Glomerular visceral epithelial cell (primary cell): ENCODE data around the gene GNAO1.
A peak's percentile ranks its signal among the peaks of the same experiment; 100 is the strongest.
"Not testable (repeated sequence)": the region's sequence is repeated elsewhere in the genome, so short reads cannot be mapped to it uniquely, and the experiment has no call there.

Source experiments
- DNase-seq: peaks from one replicate; pipeline ENCODE4 v3.0.0-alpha.2; 2016; ENCODE audit errors: extremely low spot score

GNAO1 gene

GRCh38 chr16:56363781-56364565, 172.7 kb downstream of the GNAO1 start:
- no peak for DNase-seq

DNA sequence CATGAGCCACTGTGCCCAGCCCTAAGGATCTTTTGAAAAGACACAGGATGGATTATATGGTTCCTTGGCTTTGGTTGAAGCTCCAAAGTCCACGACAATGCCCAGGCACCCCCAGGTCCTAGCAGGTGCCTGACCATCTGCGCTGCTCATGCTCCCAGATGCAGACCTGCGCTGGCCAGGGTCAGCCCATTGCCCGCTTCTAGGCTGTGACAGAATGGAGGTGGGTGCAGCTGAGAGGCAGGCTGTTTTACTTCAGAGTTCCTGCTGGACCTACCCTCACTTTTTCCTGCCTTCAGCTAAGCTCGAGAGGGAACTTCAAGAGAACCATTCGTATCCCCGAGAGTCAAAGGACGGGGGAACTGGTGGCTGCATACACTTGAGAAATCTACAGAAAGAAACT, 173.6 kb downstream of the GNAO1 start:
- DNase-seq, result no peak

DNA sequence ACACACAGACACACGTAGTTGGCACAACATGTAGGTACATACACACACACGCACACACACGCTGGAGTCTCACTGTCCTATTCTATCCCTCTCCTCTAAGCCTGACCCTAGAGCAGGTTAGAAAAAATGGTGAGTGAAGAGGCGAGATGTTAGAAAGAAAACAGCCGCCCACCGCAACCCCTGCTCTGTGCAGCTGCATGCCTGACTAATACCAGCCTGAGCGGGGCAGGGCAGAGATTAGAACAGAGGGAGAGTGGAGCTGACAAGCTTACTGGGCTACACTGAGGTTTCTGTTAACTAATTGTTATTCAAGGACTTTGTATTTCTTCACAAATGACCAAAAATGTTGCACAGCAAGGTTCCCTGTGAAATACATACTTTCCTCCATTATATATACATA, 174.3 kb downstream of the GNAO1 start:
- no peak for DNase-seq

DNA sequence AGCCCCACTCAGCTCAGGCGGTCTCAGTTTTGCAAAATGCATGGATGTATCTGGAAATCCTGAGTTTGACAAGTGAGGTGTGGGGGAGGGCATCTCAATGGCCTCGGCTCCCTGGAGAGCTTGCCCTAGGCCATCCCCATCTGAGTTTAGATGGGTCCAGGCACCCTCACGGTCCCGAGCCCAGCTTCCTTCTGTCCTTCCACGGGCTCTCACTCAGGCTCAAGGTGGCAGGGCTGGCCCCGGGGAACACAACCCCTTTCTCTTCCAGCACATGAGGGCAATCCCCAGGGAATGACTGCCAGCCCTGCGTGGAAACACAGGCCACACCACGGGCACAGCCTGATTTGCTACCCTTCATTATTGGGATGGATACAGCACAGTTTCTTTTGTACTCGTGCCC, 175.7 kb downstream of the GNAO1 start:
- DNase-seq, result no peak

DNA sequence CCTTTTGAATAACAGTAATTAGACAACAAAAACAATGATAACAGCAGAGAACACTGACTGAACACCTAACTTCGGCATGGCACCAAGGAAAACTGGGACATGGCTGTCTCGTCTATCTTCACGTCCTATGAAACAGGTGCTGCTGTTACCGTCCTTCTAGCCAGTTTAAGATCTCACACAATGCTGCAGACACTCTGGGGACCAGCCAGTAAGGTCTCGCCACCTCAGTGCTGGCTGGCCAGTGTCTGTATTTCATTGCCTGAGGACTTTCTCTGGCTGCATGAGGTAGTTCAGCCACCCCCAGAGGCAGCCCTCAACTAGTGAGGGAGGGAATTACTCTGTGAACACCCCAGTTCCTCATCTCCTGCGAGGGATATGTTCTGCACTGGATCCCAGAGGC, 176.5 kb downstream of the GNAO1 start:
- no peak for DNase-seq

GRCh38 chr16:56368545-56368944, 177.3 kb downstream of the GNAO1 start:
- no peak for DNase-seq

GRCh38 chr16:56369202-56369601, 177.9 kb downstream of the GNAO1 start:
- DNase-seq, result no peak

- DNase-seq, result no peak
Measured at GRCh38 chr16:56370185-56370874, 179.0 kb downstream of the GNAO1 start.

GRCh38 chr16:56370875-56371659, 179.8 kb downstream of the GNAO1 start:
- DNase-seq, result no peak

DNA sequence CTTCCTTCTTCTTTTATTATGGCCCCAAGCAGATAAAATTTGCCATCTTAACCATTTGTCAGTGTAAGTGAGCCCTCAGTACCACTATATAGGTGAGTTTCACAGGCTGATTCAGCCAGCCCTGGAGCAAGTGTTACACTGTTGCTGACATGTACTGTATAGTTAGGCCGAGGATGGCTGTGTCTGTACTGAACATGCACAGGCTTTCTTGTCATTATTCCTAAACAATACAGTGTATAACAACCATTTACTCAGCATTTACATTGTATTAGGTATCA, 180.3 kb downstream of the GNAO1 start:
- no peak for DNase-seq

GRCh38 chr16:56372013-56372634, 180.8 kb downstream of the GNAO1 start:
- no peak for DNase-seq

DNA sequence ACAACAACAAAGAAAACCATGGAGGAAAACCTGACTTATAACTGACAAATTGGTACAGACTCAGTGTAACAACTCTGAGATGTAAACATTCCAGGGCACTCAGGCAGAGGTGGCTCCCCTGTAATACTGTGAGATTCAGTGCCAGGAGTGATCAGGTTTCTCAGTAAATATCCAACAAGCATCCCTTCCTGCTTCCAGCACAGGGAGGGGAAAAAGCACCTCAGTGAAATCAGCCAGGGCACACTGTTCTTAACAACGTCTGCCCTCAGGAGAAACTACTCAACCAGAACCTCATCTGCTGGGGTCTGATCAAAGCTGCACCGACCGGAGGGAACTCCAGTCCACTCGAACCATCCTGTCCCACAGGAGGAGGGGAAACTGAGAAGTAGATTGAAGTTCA, 181.7 kb downstream of the GNAO1 start:
- DNase-seq, result no peak

GRCh38 chr16:56375792-56376191, 184.5 kb downstream of the GNAO1 start:
- not testable (repeated sequence) for DNase-seq

DNA sequence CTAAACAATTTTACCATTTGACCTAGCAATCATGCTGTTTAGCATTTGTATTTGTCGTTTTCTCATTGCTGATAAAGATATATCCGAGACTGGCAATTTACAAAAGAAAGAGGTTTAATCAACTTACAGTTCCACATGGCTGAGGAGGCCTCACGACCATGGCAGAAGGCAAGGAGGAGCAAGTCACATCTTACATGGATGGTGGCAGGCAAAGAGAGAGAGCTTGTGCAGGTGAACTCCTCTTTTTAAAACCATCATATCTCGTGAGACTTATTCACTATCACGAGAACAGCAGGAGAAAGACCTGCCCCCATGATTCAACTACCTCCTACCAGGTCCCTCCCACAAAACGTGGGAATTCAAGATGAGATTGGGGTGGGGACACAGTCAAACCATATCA, 187.8 kb downstream of the GNAO1 start:
- not testable (repeated sequence) for DNase-seq

DNA sequence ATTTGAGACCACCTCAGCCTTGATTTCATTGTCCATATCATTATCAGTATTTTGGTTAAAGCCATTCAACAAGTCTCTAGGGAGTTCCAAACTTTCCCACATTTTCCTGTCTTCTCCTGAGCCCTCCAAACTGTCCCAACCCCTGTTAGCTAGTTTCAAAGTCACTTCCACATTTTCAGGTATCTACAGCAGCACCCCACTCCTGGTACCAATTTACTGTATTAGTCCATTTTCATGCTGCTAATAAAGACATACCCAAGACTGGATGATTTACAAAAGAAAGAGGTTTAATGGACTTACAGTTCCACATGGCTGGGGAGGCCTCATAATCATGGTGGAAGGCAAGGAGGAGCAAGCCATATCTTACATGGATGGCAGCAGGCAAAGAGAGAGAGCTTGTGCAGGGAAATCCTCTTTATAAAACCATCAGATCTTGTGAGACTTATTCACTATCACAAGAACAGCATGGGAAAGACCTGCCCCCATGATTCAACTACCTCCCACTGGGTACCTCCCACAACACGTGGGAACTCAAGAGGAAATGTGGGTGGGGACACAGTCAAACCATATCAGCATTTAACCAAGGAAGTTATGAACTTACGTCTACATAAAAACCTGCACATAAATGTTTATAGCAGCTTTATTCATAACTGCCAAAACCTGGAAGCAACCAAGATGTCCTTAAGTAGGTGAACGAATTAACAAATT, 189.6 kb downstream of the GNAO1 start:
- DNase-seq, result not testable (repeated sequence)

DNA sequence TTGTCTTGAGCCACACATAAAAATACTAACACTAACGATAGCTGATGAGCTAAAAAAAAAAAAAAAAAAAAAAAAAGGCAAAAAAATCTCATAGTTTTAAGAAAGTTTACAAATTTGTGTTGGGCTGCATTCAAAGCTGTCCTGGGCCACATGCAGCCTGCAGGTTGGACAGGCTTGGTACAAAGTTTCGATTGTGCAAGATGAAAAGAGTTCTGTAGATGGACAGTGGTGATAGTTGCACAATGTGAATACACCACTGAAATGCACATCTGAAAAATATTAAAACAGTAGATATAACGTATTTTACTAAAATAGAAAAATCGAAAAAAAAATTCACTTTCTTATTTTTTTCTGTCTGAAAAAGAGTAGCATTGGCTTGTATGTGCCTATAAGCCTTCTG, 191.2 kb downstream of the GNAO1 start:
- no peak for DNase-seq

DNA sequence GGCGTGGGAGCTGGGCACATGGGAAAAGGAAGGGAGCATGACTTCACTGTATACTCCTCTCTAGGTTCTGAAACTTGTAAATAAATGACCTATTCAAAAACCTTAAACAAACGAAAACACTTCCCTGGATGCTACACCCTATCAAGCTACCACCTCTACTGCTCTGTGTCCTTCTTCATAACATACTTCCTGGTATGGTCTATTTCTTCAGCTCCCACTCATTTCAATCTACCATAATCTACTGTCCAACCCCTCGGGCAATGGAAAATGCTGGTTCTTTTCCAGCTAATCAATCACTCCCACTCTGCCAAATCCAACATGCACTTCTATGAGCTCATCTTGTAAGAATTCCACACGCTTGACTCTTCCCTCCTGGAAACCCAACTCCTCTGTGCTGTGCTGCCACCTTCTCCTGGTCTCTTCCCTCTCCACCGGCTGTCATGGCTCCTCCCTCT, 191.6 kb downstream of the GNAO1 start:
- peak; percentile 49 for DNase-seq

DNA sequence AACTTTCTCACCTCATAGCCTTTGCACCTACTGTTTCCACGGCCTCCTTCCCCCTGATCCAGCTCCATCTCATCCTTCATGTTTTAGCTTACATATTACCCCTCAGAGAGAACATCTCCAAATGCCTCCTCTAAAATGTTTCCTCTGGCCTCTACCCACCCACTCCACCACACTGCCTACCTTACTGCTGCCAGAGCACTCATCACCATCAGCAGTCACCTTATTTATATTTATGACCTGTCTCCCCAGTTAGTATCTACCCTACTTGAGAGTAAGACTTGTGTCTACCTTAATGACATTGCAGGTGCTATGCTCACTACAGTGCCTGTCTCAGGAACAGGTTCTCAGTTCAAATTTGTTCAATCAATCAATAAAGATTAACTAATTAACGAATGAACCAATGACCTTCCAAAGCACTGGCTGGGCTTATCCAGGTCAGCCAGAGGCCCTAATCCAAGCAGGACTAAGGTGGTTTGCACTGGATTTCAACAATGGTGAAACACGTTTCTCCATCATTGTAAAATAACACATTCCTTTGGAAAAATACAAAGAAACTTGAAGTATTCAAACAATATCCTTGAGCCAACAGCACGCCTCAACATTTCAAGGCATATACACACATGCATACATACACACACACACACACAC, 192.9 kb downstream of the GNAO1 start:
- DNase-seq, result no peak

DNA sequence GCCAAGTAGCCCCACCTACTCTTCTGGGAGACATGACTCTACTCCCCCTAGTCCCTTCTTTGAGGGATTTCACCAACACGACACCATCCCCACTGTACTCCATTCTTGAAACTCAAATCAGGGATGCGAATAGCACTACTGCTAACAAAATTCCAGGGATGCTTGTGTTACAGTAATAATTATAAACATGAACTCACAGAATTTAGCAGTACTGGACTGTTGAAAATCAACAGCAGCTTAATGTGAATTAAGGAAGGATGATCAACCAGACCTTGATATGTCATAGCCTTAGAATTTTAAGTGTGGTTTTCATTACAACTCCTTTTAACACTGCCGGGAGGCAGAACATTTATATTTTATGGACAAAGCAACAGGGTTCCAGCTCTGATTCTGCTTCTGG, 196.1 kb downstream of the GNAO1 start:
- DNase-seq, result no peak

DNA sequence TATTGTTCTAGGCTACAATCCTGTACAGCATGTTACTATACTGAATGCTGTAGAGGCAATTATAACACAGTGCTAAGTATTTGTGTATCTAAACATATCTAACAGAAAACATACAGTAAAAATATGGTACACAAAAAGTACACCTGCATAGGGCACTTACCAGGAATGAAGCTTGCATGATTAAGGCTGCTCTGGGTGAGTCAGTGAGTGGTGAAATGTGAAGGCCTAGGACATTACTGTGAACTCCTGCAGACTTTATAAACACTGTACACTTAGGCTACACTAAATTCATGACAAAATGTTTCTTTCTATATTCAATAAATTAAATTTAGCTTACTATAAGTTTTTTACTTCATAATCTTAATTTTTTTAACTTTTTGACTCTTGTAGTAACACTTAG, 196.9 kb downstream of the GNAO1 start:
- no peak for DNase-seq

- peak; percentile 43 for DNase-seq
Measured at GRCh38 chr16:56389554-56389953, 198.3 kb downstream of the GNAO1 start.
